Stimulated activated CD8-positive, alpha-beta memory T cell treated with anti-CD3 and anti-CD28 coated beads, Interleukin-15, amount 100 ng/mL, for 48 hours (primary cell): Measurements from ENCODE around the gene FOXJ2.
"Not testable (repeated sequence)": the region's sequence is repeated elsewhere in the genome, so short reads cannot be mapped to it uniquely, and the experiment has no call there.

Experiments
- DNase-seq, 2 donors: peaks; one replicate each; pipeline ENCODE4 v3.0.0-alpha.2; 2020; ENCODE audit warnings: low read depth in 2 of 2

Gene FOXJ2

DNA sequence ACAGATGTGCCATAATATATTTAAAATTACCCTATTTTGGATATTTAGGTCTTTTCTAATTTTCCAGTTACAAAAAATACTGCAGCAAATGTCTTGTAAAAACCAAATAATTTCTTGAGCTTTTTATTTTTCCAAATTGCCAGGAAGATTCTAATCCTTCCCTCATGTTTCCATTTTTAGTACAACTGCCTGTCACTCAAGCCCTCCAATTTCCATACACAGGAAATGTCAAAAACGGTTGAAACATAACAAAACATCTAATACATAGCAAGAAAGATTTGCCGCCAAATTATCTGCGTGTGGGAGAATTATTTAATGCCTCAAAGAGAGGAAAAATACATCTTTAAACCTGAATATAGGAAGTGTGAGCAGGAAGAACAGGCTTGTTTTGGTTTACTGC is 2.3 kb upstream of the FOXJ2 start:
- DNase-seq, result no peak

DNA sequence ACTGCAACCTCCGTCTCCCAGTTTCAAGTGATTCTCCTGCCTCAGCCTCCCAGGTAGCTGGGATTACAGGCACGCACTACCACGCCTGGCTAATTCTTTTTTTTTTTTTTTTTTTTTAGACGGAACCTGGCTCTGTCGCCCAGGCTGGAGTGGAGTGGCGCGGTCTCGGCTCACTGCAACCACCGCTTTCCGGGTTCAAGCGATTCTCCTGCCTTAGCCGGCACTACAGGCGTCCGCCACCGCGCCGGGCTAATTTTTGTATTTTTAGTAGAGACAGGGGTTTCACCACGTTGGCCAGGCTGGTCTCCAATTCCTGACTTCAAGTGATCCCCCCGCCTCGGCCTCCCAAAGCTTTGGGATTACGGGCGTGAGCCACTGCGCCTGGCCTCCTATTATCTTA is 1.5 kb upstream of the FOXJ2 start:
- DNase-seq, result not testable (repeated sequence)

GRCh38 chr12:8031872-8032241 is 659 bp upstream of the FOXJ2 start:
- DNase-seq, result no peak

GRCh38 chr12:8033153-8034044 is 883 bp downstream of the FOXJ2 start:
- peak in 1 of 2 donors; percentile 29 for DNase-seq

DNA sequence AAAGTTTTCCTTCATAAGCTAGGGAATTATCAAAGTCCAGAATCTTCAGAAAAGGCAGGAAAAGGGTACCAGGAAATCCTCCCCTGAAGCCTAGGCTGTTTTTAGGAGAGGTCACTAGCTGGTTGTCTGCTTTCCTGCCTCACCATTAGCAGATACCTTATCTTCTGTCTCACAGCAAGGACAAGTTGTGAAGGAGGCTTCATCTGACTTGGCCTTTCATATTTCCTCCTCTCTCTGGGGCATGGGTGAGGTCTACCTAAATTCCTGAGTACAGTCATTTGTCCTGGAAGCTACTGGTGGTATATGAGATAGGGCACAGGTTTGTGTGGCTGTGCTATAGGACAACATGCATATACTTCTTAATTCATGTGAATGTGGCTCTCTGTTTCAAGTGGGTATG is 2.3 kb downstream of the FOXJ2 start:
- DNase-seq, result no peak

DNA sequence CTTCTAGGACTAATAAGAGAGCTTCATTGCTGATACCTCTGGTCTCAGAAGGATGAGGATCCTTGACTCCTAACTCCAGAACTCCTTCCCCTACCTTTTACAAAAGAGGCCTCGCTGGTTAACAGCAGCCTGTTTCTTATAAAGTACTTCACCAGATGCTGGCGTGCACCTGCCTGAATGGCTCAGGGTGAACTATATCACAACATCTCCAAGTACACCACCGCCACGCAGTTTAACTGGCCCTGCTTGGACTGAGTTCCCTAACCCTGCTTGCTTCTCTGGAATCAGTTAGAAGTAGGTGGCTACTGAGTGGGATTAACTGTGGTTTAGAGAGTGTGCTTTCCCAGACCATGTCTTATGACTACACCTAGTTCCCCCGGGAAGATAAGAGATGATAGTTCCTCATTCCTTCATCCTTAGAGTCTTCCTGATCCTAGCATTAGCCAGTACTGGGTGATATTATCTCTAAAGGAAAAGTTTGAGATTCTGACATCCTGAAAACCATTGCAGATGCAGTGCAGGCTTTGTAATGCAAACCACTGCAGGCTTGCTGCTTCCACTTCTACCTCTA is 3.0 kb downstream of the FOXJ2 start:
- no peak for DNase-seq

DNA sequence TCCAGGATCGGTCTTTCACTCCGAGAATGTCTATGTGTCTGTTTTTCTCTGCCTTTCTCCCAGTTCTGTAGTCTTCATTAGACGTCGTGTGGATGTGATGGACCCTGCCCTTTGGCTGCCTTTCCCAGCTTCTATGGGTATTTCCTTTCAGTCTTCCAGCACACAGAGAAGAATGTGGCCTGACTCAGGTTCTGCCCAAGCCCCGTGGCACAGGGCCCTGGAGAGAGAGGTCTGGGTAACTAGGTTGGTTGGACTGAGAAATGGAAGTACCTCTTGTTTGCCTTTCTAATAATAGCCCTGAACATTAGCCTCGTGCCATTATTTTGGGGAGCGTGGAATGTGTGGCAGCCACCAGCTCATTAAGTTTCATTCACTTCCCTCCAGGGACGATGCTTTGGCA is 3.8 kb downstream of the FOXJ2 start:
- no peak for DNase-seq

DNA sequence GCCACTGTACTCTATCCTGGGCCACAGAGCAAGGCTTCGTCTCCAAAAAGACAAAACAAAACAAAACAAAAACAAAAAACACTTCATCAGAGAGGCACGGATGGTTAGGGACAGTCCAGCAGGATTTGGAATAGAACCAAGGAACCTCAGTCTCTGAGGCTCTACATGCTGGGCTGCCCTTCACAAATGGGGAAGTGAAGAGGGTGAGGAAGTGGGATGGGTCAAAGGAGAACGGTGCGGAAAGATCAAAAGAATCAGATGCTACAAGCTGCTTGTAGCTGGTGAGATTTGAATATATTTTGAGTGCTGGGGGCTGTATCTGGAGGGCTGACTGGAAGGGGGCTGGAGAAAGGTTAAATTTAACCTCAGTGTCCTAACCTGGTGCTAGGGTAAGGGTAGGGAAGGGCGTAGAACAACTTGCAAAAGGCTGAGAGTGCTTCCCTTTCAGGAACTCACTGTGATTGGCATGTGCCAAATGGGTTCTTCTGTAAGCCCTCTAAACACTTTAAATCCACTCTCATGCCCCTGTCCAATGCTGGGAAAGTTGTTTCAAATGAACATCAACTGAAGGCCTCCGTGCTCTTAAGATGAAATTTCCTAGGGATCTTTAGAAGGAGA is 4.6 kb downstream of the FOXJ2 start:
- DNase-seq, result no peak

DNA sequence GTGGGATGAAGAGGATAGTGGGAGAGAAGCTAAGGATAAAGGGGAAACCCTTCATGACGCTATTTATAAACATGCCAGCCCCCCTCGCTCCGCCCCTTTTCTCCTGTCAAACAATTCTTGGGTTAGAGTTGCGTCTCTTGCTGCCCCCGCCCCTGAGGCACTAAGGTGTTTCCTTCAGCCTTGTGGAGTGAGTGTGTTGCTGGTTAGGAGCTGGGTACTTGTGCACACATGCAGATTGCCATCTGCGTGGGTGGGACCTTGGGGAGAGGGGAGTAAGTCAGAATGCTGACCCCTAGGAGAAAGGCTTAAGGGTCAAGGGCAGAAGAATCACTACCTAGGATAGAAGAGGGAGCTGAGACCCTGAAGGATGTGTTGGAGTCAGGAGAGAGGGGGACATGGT is 5.4 kb downstream of the FOXJ2 start:
- DNase-seq, result no peak

DNA sequence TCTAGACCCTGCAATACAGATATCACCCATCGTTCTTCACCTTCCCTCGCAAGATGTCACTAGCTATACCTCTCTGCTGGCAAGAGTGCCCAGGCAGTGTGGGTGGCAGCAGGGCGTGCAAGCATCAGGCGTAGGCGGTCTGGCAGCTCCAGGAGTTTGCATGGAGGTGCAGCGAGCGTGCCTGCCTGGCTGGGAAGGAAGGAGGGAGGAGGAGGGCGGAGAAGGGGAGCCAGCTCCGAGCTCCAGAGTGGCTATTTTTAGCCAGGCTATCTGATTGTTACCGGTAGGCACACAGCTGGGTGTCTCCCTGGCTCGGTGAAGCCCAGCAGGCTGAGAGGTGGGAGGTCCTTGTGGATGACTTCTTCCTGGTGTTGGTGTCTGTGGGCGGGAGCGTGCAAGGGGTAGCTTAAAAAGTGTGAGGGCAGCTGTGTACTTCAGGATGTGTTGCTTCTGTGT is 6.2 kb downstream of the FOXJ2 start:
- no peak for DNase-seq

DNA sequence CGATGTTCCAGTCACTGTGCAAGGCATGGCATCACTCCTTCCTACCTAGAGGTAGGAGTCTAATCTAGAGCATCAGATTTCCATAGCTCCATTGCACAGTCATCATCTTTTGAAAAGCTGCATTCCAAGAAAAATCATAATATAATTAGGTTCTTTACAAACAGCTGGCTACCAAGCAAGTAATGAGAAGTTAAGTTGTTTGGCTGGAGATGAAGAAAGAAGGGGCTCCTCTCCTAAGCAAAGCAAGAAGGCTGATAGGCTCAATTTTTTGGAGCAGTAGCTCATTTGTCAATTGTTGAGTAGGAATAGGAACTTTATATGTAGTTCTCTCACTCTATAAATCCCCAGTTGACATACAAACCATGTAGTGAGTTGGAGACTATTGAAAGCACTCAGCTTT is 8.3 kb downstream of the FOXJ2 start:
- no peak for DNase-seq

DNA sequence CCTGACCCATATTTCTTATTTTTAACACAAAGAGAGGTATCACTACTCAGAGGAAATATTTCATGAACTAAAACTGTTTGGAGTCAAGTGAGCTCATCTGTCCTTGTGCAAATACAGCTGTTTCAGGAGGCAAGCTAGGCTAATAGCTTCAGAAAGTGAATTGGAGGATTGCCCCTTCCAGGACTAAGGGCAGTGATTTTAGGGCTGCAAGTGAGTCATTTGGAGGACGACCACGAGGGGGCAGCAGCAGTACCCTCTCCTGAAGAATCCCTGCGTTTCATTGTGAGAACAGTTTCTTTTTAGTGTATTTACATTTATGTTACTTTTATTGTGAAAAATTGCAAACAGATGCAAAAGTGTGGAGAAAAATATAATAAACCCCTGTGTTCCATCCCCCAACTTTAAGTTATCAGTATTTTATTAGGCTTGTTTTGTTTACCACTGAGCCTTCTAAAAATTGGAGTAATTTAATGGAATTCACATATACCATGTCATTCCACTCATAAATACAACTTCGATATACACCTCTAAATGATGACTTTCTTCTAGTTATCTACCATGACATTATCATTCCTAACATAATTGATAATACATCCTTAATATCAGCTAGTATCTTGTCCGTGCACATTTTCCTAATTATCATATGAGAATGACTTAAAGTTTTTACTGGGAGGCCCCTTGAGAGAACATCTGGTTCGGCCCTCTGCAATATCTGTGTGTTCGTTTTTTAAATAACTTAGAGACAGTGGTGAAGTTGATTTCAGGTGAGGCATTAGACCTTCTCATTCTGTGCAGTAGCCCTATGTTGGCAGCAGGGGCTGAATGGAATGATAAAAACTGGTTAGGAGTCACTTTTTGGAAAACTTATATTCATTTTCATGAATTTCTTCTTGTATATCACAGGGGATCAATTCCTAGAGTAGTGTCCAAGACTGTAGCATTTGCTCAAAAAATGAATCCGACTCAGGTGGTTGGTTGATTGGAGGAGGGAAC is 13.7 kb downstream of the FOXJ2 start:
- DNase-seq, result peak; percentile 54 to 58

GRCh38 chr12:8047842-8048241 is 15.3 kb downstream of the FOXJ2 start:
- DNase-seq, result no peak

GRCh38 chr12:8048906-8049305 is 16.4 kb downstream of the FOXJ2 start:
- no peak for DNase-seq

GRCh38 chr12:8050600-8051250 is 18.2 kb downstream of the FOXJ2 start:
- no peak for DNase-seq

DNA sequence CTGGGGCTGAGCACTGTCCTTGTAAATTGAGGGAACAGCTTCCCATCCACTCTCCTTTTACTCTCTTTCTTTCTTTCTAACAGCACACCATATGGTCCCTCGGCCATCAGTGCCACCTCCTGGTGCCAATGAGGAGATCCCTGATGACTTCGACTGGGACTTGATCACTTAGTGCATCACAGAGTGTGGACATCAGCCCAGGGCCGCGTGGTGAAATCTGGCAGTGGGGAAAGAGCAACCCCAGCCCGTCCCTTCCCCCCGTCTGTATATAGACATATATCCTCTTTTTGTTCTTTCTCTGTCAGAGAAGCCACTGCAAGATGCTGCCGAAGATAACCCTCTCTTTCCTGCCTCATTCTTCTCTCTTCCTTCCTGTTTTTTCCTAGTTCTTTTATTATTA is 20.2 kb downstream of the FOXJ2 start:
- DNase-seq, result no peak

DNA sequence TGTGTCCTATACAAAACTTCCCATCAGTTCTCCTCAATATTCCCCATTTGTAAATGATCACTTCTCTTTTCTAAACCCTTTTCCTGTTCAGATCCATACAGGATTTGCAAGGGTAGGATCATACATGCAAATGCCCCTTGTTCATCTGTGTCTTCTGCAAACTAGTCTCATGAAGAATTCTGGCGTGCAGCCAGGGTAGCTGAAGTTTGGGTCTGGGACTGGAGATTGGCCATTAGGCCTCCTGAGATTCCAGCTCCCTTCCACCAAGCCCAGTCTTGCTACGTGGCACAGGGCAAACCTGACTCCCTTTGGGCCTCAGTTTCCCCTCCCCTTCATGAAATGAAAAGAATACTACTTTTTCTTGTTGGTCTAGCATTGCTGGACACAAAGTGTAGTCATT is 22.3 kb downstream of the FOXJ2 start:
- no peak for DNase-seq

DNA sequence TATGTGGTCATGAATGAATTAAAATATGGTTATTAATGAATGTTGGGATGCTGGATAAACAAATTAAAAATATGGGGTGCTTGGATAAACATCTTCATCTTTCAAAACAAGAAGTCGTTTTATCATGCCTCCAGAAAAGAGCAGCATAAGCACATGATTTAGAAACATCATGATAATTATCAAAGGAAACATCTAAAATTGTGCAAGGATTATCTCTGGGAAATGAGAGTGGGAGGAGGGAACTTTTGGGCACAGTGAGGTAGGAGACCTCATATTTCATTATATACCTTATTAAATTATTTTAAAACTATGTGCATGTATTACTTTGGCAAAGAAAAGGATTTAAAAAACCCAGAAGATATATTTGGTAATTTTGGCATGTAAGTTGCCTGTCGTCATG is 24.8 kb downstream of the FOXJ2 start:
- DNase-seq, result no peak

- DNase-seq, result no peak
Observed at GRCh38 chr12:8057839-8058238, 25.3 kb downstream of the FOXJ2 start.

DNA sequence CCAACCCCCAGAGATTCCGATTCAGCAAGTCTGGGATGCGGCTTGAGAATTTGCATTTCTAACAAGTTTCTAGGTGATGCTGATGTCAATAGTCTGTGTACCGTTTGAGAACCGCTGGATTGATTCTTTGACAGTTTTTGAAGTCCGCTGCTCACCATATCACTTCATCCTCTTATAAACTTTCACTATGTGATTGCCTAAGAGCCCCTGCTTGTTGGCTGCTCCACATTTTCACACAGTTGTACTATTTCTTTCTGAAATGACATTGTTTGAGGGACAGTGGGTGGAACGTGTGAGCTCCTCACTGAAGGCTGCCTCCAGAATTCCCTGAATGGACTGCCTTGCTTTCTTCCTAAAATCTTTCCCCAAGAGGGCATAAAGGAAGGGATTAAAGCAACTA is 26.0 kb downstream of the FOXJ2 start:
- DNase-seq, result no peak

- DNase-seq, result no peak
Observed at GRCh38 chr12:8064131-8064530, 31.6 kb downstream of the FOXJ2 start.
